Hematopoietic multipotent progenitor cell treated with erythropoietin and hydrocortisone succinate and interleukin-3 and kit ligand, for 17 days (in vitro differentiated cells): ENCODE measurements around the gene KMT2E.
A peak's percentile ranks its signal among the peaks of the same experiment; 100 is the strongest.
"Not testable (repeated sequence)": the region's sequence is repeated elsewhere in the genome, so short reads cannot be mapped to it uniquely, and the experiment has no call there.

Experiments used
- DNase-seq: peaks from one replicate; pipeline ENCODE4 v3.0.0-alpha.2; 2015; ENCODE audit warnings: low spot score

The KMT2E gene

DNA sequence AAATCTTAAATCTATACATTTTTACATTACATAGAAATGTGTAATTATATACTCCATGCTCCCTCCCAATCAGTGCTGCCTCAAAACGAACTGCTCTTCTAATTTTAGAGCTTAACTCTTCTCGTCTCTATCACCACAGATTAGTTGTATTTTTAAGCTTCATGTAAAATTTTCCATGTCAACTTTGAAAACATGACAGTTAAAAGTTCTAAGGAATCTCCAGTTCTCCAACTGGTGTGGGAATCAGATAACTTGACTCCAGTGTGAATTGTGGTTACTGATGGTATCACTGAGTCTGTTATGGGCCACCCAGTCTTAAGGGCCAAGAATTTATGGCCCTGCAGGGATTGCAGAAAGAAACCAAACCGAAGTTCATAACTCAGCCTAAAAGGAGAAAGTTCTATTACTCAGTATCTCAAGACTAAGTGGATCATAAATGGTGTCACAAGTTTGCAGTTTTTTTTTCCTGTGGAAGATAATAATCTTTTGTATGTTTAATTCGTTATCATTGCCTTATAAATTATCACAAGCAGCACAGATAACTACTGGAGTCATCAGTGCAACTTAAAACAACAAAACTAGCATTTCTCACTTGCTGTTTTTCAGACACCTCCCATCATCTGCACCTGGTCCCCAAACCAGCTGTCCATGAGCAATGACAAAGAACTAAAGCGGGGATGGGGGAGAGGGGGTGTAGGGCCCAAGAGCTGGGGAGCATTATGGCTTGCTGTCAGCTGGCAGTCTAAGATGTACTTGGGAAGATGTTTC lies 31.5 kb upstream of the KMT2E start:
- peak; percentile 37 for DNase-seq

DNA sequence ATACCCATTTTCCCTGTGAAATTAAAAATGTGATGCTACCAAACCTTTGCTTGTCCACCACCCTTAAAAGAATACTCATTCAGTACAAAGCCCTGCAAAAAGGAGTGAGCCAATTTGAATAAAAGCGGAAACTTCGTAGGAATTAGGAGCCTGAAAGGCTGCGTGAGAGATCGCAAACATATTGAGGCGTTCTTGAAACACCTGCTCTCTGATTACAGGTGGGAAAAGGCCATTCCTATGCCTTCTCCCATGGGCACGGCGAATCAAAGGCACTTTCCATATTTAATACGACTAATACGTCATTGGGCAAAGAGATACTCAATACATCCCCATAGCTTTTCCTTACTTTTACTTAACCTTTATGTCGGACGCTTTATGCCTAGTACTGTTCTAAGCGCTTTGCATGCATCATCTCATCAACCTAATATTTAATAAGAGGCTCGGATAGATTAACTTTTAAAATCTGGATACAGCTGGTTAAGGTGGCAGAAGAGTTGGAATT lies 30.9 kb upstream of the KMT2E start:
- DNase-seq: no peak

DNA sequence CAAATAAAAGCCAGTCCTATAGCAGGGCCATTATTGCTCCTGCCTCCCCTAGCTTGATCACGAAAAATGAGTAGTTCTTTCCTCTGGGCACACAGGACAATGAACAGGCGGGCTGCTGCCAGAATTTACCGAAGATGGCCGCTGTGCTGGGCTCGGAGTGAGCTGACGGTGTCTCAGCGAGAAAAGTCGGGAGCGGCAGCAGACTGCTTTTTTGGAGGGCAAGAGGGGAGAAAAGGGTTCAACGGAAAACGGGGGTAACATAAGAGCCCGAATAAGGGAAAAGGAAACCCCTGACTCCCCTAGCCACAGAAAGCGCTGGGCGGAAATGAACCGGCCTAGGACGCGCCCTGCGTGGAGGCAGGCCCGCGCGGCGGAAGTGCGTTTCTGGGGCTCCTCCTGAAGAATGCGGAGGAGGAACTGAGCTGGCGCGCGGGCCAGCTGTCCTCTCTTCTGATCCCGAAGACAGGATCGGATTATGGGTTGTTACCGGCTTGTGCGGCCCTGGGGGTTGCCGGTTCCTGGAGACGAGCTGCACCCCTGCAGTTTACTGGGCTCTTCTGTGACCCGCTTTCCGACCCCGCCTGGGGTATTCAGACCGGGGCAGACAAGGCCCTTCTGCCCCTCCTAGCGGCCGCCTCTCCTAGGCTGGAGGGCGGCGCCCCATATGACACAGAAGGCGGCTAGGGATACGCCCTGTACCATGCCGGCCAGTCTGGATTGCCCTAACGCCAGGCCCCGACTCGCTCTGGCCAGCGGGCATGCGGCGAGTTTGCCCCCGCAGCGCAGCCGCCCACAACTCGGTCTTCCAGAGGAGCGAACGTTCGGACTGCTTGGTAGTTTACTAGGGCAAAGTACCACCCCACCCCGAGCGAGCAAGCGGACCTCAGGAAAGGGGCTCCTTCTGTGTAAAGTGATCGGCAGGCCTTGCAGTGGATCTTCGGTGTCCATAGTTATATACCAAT lies 30.1 kb upstream of the KMT2E start:
- DNase-seq: peak; percentile 90

DNA sequence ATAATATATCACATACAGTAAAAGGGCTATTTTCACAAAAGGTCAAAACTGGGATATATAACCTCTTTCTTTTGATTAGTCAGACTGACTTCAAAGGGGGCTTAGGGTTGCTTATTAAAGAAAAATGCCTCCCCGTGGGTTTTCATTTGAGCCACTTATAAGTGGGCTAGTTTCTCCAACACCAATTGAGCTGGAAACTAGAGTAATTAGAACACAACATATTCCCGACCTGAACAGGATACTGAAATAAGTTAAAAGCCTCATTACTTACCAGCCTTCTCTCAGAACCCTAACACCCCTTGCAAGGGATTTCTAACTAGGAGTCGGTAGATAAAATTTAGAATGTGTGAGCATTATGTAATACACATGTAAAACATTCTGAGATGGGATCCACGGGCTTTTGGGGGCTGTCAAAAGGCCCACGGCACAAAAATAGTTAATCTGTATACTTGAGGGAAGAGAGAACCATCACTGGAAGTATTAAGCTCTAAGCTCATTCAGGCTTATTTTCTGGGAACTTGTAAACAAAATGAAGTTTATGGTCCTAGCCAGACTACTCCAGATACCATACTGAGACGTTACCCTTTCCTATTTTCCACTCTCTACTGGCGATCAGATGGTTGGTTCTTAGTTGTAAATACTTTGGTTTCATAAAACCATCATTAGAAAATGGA lies 29.3 kb upstream of the KMT2E start:
- no peak for DNase-seq

DNA sequence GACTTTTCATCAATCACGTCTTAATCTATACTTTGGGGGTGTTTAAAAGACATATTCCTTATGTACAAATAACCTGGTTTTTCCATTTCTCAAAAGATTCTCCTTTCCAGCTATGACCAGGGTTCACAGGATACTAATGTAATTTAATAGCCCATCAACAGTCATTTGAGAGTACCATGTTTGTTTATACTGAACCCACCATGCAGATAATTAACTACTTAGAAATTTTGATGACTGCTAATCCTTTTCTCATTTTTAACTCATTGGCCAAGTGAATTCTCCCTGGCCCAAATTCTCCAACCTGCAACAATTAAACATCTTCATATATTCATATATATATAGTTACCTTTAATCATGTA lies 28.8 kb upstream of the KMT2E start:
- DNase-seq: no peak

DNA sequence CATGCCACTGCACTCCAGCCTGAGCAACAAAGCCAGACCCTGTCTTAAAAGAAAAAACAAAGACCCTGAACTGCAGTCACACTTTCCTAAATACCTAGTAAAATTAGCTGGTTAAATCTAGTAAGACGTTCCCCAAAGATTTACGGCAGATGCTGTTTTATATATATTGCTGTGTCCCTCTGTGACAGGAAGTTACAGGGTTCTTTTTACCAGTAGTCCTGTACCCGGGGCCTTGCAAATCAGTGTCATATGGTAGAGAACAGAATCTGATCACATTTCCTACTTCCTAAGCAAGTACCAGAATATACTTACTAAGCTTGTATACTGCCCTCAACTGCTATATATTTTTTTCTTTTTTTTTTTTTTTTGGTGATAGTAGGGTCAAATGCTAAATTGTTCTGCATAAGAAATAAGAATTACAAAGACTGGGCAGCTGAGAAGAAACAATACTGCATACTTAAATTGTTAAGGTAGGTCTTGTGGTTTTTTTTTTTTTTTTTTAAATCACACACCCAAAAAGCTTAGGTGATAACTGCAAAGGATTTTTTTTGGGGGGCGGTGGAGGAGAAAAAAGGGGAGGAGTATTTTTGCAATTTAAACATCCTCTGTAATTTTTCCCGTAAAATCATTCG lies 27.3 kb upstream of the KMT2E start:
- DNase-seq: no peak

DNA sequence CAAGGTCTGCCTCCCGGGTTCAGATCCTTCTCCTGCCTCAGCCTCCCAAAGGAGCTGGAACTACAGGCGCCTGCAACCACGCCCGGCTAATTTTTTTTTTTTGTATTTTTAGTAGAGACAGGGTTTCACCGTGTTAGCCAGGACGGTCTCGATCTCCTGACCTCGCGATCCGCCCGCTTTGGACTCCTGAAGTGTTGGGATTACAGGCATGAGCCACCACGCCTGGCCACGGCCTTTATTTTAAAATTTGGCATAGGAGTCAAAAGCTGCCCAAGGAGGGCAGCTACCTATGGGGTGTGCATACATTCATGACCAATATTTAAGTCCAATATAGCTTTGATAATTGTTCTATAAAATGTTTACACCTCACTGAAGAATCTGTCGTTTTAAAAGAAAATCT lies 26.6 kb upstream of the KMT2E start:
- not testable (repeated sequence) for DNase-seq

DNA sequence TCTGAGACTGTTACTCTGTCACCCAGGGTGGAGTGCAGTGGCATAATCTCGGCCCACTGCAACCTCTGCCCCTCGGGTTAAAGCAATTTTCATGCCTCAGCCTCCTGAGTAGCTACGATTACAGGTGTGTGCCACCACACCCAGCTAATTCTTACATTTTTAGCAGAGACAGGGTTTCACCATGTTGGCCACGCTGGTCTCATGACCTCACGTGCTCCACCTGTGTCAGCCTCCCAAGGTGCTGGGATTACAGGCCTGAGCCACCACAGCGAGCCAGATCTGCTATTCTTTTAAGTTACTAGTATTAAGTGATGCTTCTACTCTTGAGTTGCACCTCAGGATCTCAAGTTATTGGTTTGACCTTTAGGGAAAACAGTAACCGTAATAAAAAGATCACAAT lies 23.0 kb upstream of the KMT2E start:
- DNase-seq: no peak

DNA sequence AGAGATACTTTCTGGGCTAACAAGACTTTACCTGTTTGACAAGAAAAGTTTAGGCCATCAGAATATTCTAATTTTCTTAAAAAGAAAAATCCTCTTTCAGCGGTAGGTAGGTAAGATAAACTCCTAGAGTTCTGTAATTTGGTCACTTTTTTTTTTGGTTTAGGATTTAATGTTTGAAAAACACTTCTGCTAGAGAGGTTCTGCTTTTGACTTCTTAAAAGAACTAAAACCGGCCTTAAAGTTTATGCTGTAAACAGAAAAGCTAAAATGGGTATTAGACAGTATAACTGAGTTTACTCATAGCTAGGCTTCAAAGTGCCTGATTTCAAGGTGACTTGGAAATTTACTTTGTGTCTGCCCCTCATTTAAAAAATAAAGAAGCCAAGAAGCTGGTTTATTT lies 21.7 kb upstream of the KMT2E start:
- DNase-seq: no peak

DNA sequence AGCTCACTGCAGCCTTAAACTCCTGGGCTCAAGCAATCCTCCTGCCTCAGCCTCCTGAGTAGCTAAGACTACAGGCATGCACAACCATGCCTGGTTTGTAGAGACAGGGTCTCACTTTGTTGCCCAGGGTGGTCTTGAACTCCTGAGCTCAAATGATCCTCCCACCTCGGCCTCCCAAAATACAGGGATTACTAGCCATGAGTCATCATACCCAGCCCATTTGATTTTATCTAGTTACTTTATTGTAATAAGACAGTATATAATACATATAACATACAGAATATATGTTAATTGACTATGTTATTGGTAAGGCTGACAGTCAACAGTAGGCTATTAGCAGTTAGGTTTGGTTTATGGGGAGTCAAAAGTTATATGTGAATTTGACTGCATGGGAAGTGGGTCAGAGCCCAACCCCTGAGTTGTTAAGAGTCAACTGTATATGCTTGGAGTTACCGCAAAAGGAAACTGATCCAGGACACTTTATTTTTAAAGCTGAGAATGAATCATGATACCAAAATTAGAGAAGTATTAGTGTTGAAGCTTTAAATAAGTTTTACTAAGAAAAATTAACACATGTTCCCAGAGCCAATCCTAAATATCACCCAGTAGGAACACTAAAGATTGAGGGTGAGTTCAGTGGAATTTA lies 20.7 kb upstream of the KMT2E start:
- no peak for DNase-seq

DNA sequence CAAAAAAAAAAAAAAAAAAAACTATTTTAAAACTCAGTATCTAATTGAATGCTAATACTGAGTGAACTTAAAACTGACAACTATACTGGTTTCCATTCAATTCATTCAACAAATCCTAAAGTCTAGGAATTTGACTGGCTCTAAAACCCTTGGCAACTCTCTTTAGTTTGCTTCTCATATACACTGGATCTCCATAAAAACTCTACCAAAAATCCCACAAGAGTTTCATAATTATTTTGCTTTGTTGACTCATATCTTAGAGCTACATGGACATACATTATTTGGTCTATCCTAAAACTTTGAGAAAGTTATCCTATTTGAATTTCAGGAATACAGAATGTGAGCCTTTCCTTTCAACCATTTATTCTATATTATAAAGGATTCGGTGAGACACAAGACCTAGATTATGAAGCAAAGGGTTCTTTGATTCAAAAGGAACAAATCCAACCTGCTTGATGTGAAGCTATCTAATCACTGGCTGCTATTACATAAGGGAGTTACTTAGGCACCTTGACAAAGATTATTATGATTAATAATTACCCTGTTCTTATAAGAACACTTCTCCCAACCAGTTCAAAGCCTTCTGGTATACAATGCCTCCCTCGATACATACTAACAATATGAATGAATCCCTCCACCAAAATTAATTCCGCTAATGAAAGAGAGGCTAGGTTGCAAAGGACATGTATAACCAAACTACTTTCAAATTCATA lies 15.8 kb upstream of the KMT2E start:
- no peak for DNase-seq

DNA sequence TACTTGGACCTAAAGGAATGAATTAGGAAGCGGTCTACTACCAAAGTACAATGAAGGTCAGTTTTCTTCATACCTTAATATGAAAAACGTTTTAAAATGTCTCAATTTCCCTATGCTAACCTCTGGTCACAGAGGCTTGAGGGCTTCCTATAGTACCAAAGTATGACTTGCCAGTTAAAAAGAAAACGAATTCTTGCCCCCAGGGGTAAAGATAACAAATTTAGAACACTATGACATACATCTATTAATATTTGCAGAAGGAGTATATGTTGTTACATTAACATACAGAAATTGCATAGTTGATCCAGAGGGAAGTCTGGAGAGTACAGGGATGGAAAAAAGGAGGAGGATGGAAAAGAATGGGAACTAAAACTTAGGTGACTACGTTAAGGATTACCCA lies 13.8 kb upstream of the KMT2E start:
- DNase-seq: no peak

DNA sequence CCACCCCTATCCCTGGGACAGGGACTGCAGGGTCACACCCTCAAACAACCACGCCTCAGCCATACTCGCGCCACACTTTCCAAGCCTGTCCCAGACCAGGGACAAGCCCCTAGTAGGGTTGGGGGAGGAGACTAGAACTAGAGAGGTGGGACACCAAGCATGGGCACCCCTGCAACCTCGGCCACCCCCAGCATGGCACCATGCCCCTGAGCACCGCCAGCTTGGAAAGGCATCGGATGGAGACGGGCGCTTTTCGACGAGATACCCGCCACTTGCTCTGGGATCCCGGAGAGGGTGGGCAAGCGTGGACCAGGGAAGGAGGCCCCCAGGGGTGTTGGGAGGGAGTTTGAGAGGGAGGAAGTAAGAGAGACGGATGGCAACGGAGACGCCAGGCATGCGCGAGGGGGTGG lies 13.1 kb upstream of the KMT2E start:
- DNase-seq: no peak

DNA sequence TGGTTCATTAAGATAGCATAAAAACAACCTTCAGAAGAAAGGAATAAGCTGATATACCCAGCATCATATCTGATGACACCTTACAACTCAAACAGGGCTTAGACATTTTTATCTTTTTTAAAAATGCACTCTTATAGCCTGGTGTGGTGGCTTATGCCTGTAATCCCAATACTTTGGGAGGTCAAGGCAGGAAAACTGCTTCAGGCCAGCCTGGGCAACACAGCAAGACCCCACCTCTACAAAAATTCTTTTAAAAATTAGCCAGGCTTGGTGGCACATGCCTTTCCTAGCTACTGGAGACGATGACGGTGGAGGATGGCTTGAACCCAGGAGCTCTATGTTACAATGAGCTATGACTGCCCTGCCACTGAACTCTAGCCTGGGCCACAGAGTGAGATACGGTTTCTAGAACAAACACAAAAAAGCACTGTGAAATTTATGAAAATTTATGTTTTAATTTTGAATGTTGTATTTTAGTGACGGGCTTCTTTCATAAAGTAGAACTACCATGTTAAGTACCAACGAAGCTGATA lies 12.3 kb upstream of the KMT2E start:
- no peak for DNase-seq

DNA sequence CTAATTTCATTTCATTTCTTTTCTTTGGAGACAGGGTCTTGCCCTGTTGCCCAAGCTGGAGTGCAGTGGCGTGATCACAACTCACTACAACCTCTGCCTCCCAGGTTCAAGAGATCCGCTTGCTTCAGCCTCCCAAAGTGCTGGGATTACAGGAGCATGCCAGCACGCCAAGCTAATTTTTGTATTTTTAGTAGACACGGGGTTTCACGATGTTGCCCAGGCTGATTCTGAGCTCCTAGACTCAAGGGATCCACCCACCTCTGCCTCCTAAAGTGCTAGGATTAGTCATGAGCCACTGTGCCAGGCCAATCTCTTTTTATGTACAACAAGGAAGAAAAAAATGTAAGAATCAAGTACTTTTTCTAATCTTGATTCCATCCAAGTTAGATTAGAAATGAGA lies 10.7 kb upstream of the KMT2E start:
- peak; percentile 59 for DNase-seq

DNA sequence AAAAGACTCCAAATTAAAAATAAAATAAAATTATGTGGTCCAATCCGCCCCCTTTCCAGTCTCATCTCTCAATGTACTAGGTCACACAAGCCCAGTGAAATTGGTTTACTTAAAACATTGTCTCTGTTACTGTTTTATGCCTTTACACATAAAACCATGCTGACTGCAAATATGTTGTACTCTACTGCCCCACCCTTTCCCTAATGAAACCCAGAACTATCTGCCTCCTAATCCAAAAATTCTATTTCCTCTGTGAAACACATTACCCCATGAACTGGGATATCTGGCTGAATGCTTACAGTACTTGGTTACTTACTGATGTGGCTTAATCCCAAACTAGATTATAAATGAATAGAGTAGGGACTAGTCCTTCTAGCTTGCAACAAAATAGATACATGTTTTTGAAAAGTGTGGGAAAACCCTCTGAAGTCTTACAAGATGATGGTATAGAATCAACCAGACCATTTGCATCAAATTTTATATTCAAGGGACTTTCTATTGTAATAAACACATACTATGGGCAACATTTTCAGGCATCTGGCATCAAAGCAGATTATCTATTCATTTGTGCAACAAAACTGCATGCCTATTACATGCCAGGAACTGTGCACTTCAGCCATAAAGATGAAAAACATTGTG lies 10.0 kb upstream of the KMT2E start:
- no peak for DNase-seq

DNA sequence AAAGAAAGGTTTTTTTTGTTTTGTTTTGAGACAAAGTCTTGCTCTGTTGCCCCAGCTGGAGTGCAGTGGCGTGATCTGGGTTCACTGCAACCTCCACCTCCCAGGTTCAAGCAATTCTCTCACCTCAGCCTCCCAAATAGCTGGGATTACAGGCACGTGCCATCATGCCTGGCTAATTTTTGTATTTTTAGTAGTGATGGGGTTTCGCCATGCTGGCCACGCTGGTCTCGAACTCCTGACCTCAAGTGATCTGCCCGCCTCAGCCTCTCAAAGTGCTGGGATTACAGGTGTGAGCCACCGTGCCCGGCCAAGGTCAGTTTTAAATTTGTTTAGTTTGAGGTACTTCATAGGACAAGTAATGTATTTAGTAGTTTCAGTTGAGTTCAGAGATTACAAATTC lies 9.0 kb upstream of the KMT2E start:
- not testable (repeated sequence) for DNase-seq

DNA sequence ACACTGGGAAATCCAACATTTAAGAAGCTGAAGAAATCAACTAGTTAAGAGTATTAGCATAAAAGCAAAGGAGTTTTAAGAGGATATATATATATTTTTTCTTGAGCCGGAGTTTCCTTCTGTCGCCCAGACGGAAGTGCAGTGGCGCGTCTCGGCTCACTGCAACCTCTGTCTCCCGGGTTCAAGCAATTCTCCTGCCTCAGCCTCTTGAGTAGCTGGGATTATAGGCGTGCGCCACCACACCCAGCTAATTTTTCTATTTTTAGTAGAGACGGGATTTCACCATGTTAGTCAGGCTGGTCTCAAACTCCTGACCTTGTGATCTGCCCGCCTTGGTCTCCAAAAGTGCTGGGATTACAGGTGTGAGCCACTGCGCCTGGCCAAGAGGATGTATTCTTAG lies 8.5 kb upstream of the KMT2E start:
- DNase-seq: not testable (repeated sequence)

DNA sequence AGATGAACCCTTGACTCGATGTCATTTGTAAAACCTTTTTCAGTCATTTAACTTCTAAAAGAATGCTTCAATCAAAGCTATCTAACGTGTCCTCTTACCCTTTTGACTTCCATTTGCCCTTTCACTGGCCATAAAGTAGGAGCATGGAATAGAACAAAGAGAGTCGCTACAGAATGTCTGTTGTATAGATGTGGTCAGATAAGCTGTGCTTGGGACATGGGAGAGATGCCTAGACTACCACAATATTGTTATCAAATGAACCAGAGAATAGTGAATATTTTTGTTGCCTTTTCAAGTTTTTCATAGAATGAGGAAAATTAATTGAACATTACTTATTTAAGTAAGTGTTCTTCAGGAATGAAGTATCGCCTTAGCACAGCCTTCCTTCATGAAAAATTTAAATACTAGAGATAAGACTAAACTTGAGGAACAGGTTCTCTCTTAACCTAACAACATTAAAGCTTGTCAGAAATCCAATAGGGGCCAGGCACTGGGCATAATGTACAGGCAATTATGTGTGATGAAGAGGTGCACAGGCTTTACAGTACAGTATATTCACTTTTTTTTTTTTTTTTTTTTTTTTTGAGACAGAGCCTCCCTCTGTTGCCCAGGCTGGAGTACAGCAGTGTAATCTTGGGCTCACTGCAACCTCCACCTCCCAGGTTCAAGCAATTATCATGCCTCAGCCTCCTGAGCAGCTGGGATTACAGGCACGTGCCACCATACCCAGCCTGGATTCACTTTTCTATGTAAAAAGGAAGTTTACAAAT lies 7.5 kb upstream of the KMT2E start:
- peak; percentile 50 for DNase-seq
